Fibroblast of the conjunctiva (primary cell): ENCODE data around the gene RND1.
A peak's percentile ranks its signal among the peaks of the same experiment; 100 is the strongest.

ENCODE experiments used
- DNase-seq: peaks from one replicate; pipeline ENCODE4 v3.0.0-alpha.2; 2010; ENCODE audit warnings: low read depth

The RND1 gene

GRCh38 chr12:48827513-48828096 lies 38.1 kb downstream of the RND1 start:
- no peak for DNase-seq

GRCh38 chr12:48827026-48827425 lies 38.6 kb downstream of the RND1 start:
- no peak for DNase-seq

GRCh38 chr12:48826209-48826855 lies 39.3 kb downstream of the RND1 start:
- DNase-seq, result no peak

- no peak for DNase-seq
These were observed 40.8 kb downstream of the RND1 start for GRCh38 chr12:48824905-48825304.

GRCh38 chr12:48824112-48824511 lies 41.6 kb downstream of the RND1 start:
- DNase-seq, result no peak

- no peak for DNase-seq
These were observed 42.4 kb downstream of the RND1 start for GRCh38 chr12:48823281-48823680.

GRCh38 chr12:48822711-48823110 lies 43.0 kb downstream of the RND1 start:
- no peak for DNase-seq

- no peak for DNase-seq
These were observed 43.5 kb downstream of the RND1 start for GRCh38 chr12:48822139-48822538.

GRCh38 chr12:48819986-48820725 lies 45.5 kb downstream of the RND1 start:
- DNase-seq, result no peak

GRCh38 chr12:48818831-48819590 lies 46.7 kb downstream of the RND1 start:
- no peak for DNase-seq

- no peak for DNase-seq
These were observed 47.5 kb downstream of the RND1 start, which contains the start of gene CACNB3 for GRCh38 chr12:48817873-48818830. Gene CACNB3, plus strand, starts transcription at chr12:48818496. Its CDS starts 434 bp downstream, at chr12:48818930.

GRCh38 chr12:48816143-48816854 lies 49.4 kb downstream of the RND1 start:
- no peak for DNase-seq

GRCh38 chr12:48815126-48816110 lies 50.3 kb downstream of the RND1 start:
- DNase-seq, result peak; percentile 72

- DNase-seq, result peak; percentile 67
These were observed 51.2 kb downstream of the RND1 start for GRCh38 chr12:48814262-48815125.

- DNase-seq, result no peak
These were observed 52.0 kb downstream of the RND1 start for GRCh38 chr12:48813465-48814261.

GRCh38 chr12:48812389-48812788 lies 53.3 kb downstream of the RND1 start:
- no peak for DNase-seq

- DNase-seq, result no peak
These were observed 54.1 kb downstream of the RND1 start for GRCh38 chr12:48811437-48812090.
